Naive thymus-derived CD4-positive, alpha-beta T cell (primary cell): ENCODE results near the gene MXD1. TPM values are rescaled to one million over a fixed set of nuclear protein-coding genes. Genes with fewer than 3 reads are reported as not detected.

ENCODE experiments used
- ATAC-seq: fragments of 150-1000 bp; cut with Tn5 transposase; 2 replicates; pipeline ENCODE4 v1.10.0; 2021; ENCODE audit warnings: mild to moderate bottlenecking, moderate library complexity
- CTCF ChIA-PET: fragments of 350-600 bp; sonication (Branson Sonifier 250); formaldehyde crosslinking; loops from one replicate; lab custom pipeline; 2021; ENCODE audit warnings: antibody characterized with exemption; lab: Charles Lee
- POLR2A ChIA-PET: fragments of 350-600 bp; sonication (Branson Sonifier 250); formaldehyde crosslinking; loops from one replicate; lab custom pipeline; 2021; ENCODE audit warnings: antibody characterized with exemption, inconsistent platforms; lab: Charles Lee
- DNase-seq, 9 donors: peaks; one replicate each; pipeline versions ENCODE4 v3.0.0 to v3.0.0-alpha.2; 2020 to 2022; ENCODE audit warnings: mixed read lengths in 1 of 9
- H3K27ac ChIP-seq: one replicate; pipeline ENCODE4 v1.7.0; 2013; ENCODE audit warnings: mild to moderate bottlenecking, low read depth, low read length, moderate library complexity
- H3K27me3 ChIP-seq, 2 donors: one replicate each; pipeline ENCODE4 v1.7.0; 2013; ENCODE audit warnings: low read length in 2 of 2, mild to moderate bottlenecking in 2 of 2, moderate library complexity in 2 of 2; ENCODE audit not compliant: control insufficient read depth in 2 of 2, insufficient read depth in 2 of 2
- H3K36me3 ChIP-seq, 3 experiments: 1 replicate in 2 of 3; 2 replicates in 1 of 3; pipeline ENCODE4 v1.7.0; 2013; ENCODE audit warnings: low read length in 3 of 3, mild to moderate bottlenecking in 3 of 3, moderate library complexity in 1 of 3; ENCODE audit not compliant: insufficient read depth in 3 of 3, control insufficient read depth in 2 of 3
- H3K4me1 ChIP-seq, 2 donors: one replicate each; pipeline ENCODE4 v1.7.0; 2013; ENCODE audit warnings: low read length in 2 of 2, mild to moderate bottlenecking in 2 of 2, moderate library complexity in 1 of 2; ENCODE audit not compliant: control insufficient read depth in 2 of 2, insufficient read depth in 2 of 2
- H3K4me3 ChIP-seq: 2 replicates; pipeline ENCODE4 v1.7.0; 2013; ENCODE audit warnings: mild to moderate bottlenecking, low read length
- H3K9me3 ChIP-seq, 3 experiments: 1 replicate in 2 of 3; 2 replicates in 1 of 3; pipeline ENCODE4 v1.7.0; 2013; ENCODE audit warnings: low read length in 3 of 3; ENCODE audit not compliant: control insufficient read depth in 2 of 3
- H3K27ac Mint-ChIP-seq, 9 donors: one replicate each; pipeline ENCODE4 v1.8.0; 2020 to 2022; ENCODE audit warnings: mixed read lengths in 9 of 9, mild to moderate bottlenecking in 8 of 9, moderate library complexity in 5 of 9, inconsistent platforms in 2 of 9
- H3K27me3 Mint-ChIP-seq, 5 donors: one replicate each; pipeline ENCODE4 v1.8.0; 2021 to 2022; ENCODE audit warnings: mixed read lengths in 5 of 5, mild to moderate bottlenecking in 1 of 5
- H3K36me3 Mint-ChIP-seq, 5 donors: one replicate each; pipeline ENCODE4 v1.8.0; 2020 to 2022; ENCODE audit warnings: mixed read lengths in 5 of 5, mild to moderate bottlenecking in 3 of 5, inconsistent platforms in 1 of 5
- H3K4me1 Mint-ChIP-seq, 7 donors: one replicate each; pipeline ENCODE4 v1.8.0; 2020 to 2022; ENCODE audit warnings: mixed read lengths in 7 of 7, mild to moderate bottlenecking in 3 of 7, inconsistent platforms in 1 of 7
- H3K4me3 Mint-ChIP-seq, 10 donors: one replicate each; pipeline ENCODE4 v1.8.0; 2020 to 2022; ENCODE audit warnings: mild to moderate bottlenecking in 10 of 10, mixed read lengths in 10 of 10, moderate library complexity in 6 of 10, inconsistent platforms in 2 of 10
- H3K9me3 Mint-ChIP-seq, 11 donors: one replicate each; pipeline ENCODE4 v1.8.0; 2020 to 2022; ENCODE audit warnings: mixed read lengths in 11 of 11, mild to moderate bottlenecking in 4 of 11, inconsistent platforms in 1 of 11, moderate library complexity in 1 of 11
- intact Hi-C, 2 donors: fragments of 100-400 bp; cut with micrococcal nuclease; formaldehyde crosslinking; loops; one replicate each; pipeline ENCODE4 v1.15.1; 2023
- polyA plus RNA-seq, 2 donors: library from polyadenylated mRNA; unstranded; fragments of 300-500 nt; fragmentation: Illumina TruSeq; gene quantifications; one replicate each; pipeline ENCODE4 v1.2.3, GENCODE V29; 2021
- total RNA-seq, 6 experiments: library from RNA in 5 of 6; stranded (reverse) in 5 of 6; gene quantifications; 1 replicate in 5 of 6; 2 replicates in 1 of 6; pipeline ENCODE4 v1.2.3 and lab custom pipeline; 2021 to 2026

MXD1 gene
- total and polyA plus RNA-seq, 7 experiments from 2014 or later: 7.0 to 112 (median 16.1) TPM

- peaks cover 25 to 47% (median 33%) of the 10 kb centered on the region in 7 donors for H3K4me1 Mint-ChIP-seq
- ATAC-seq (peak; percentile 84), DNase-seq (peak in 8 of 9 donors; percentile 24 to 64 (median 56))
- no peaks in the 10 kb centered on the region for H3K9me3 ChIP-seq
- H3K27ac ChIP-seq: no peak overlapping the region
- H3K27me3 Mint-ChIP-seq: peaks cover 0 to 2% (median 0%) of the 10 kb centered on the region in 5 donors
- CTCF ChIA-PET: interaction anchor here (0.6 to 1.4 kb wide), 2 partner anchors 34 to 1265 kb away, joined by 3 to 4 read pairs; no protein-coding TSS in a partner anchor
- peaks cover 0 to 14% (median 0%) of the 10 kb centered on the region in 3 experiments for H3K36me3 ChIP-seq
- intact Hi-C loops: loop anchor here in 1 of 2 donors (1.0 to 2.0 kb wide), 3 partner anchors 32 to 123 kb away; no protein-coding TSS in a partner anchor
- no peaks in the 10 kb centered on the region for H3K9me3 Mint-ChIP-seq
- no peak overlapping the region for H3K4me3 ChIP-seq
- H3K27ac Mint-ChIP-seq: peak overlapping the region; percentile 4 to 94 (median 69)
- H3K27me3 ChIP-seq: no peaks in the 10 kb centered on the region
- H3K4me1 ChIP-seq: peaks cover 16 to 17% of the 10 kb centered on the region in 2 donors
- POLR2A ChIA-PET: interaction anchor here (1.0 to 4.1 kb wide), 2 partner anchors 33 to 196 kb away, joined by 4 to 15 read pairs; partner anchors contain the start of gene MXD1
- peaks cover 0 to 22% (median 5%) of the 10 kb centered on the region in 5 donors for H3K36me3 Mint-ChIP-seq
- peak overlapping the region in 9 of 10 donors; percentile 11 to 70 (median 31) for H3K4me3 Mint-ChIP-seq
Measured at GRCh38 chr2:69946351-69947324, 31.7 kb downstream of the MXD1 start.

GRCh38 chr2:69947325-69947931, 32.5 kb downstream of the MXD1 start:
- peak overlapping the region in 1 of 10 donors; percentile 70 for H3K4me3 Mint-ChIP-seq
- peaks cover 16 to 17% of the 10 kb centered on the region in 2 donors for H3K4me1 ChIP-seq
- ATAC-seq: no peak

GRCh38 chr2:69948032-69948962, 33.4 kb downstream of the MXD1 start:
- Histone ChIP-seq H3K27me3 (no peaks in the 10 kb centered on the region), H3K27ac (no peak overlapping the region), H3K4me3 (no peak overlapping the region), H3K4me1 (peaks cover 16 to 17% of the 10 kb centered on the region in 2 donors), H3K9me3 (no peaks in the 10 kb centered on the region), H3K36me3 (peaks cover 0 to 4% (median 0%) of the 10 kb centered on the region in 3 experiments)
- Mint-ChIP-seq H3K27ac (peak overlapping the region in 1 of 9 donors; percentile 94), H3K36me3 (peaks cover 0 to 10% (median 2%) of the 10 kb centered on the region in 5 donors), H3K4me1 (peaks cover 23 to 53% (median 33%) of the 10 kb centered on the region in 7 donors), H3K4me3 (no peak overlapping the region), H3K9me3 (no peaks in the 10 kb centered on the region), H3K27me3 (peaks cover 0 to 2% (median 0%) of the 10 kb centered on the region in 5 donors)
- POLR2A ChIA-PET: interaction anchor here (4.1 kb wide), 1 partner anchor 35 kb away, joined by 15 read pairs; the partner anchor contains the start of gene MXD1
- DNase-seq (no peak), ATAC-seq (no peak)
- intact Hi-C loops: no loop called here
- CTCF ChIA-PET: no interaction called here

More at GRCh38 chr2:69947325-69947931, 32.5 kb downstream of the MXD1 start:
- peaks cover 0 to 2% (median 0%) of the 10 kb centered on the region in 5 donors for H3K27me3 Mint-ChIP-seq
- no peak overlapping the region for H3K27ac ChIP-seq
- no peaks in the 10 kb centered on the region for H3K9me3 ChIP-seq
- intact Hi-C loops: loop anchor here in 1 of 2 donors (2.0 kb wide), 1 partner anchor 95 kb away; no protein-coding TSS in a partner anchor
- POLR2A ChIA-PET: interaction anchor here (4.1 kb wide), 1 partner anchor 34 kb away, joined by 15 read pairs; the partner anchor contains the start of gene MXD1
- no peak for DNase-seq
- peaks cover 25 to 50% (median 33%) of the 10 kb centered on the region in 7 donors for H3K4me1 Mint-ChIP-seq
- H3K4me3 ChIP-seq: no peak overlapping the region
- no peaks in the 10 kb centered on the region for H3K9me3 Mint-ChIP-seq
- peaks cover 0 to 16% (median 5%) of the 10 kb centered on the region in 5 donors for H3K36me3 Mint-ChIP-seq
- peak overlapping the region in 3 of 9 donors; percentile 74 to 94 (median 74) for H3K27ac Mint-ChIP-seq
- CTCF ChIA-PET: interaction anchor here (1.4 kb wide), 1 partner anchor 35 kb away, joined by 4 read pairs; no protein-coding TSS in a partner anchor
- no peaks in the 10 kb centered on the region for H3K27me3 ChIP-seq
- peaks cover 0 to 8% (median 0%) of the 10 kb centered on the region in 3 experiments for H3K36me3 ChIP-seq

GRCh38 chr2:69948963-69949645, 34.2 kb downstream of the MXD1 start:
- Mint-ChIP-seq H3K4me1 (peaks cover 22 to 47% (median 33%) of the 10 kb centered on the region in 7 donors), H3K27ac (peak overlapping the region in 2 of 9 donors; percentile 10 to 18), H3K27me3 (peaks cover 0 to 2% (median 0%) of the 10 kb centered on the region in 5 donors), H3K9me3 (no peaks in the 10 kb centered on the region), H3K4me3 (no peak overlapping the region), H3K36me3 (peaks cover 0 to 4% (median 0%) of the 10 kb centered on the region in 5 donors)
- ChIA-PET POLR2A (no interaction called here), CTCF (no interaction called here)
- no peak overlapping the region for H3K4me3 ChIP-seq
- intact Hi-C loops: no loop called here
- no peaks in the 10 kb centered on the region for H3K27me3 ChIP-seq
- H3K27ac ChIP-seq: no peak overlapping the region
- ATAC-seq (no peak), DNase-seq (no peak)
- no peaks in the 10 kb centered on the region for H3K9me3 ChIP-seq
- no peaks in the 10 kb centered on the region for H3K36me3 ChIP-seq
- peaks cover 16 to 17% of the 10 kb centered on the region in 2 donors for H3K4me1 ChIP-seq

GRCh38 chr2:69950241-69950640, 35.3 kb downstream of the MXD1 start:
- H3K27ac Mint-ChIP-seq: peak overlapping the region in 1 of 9 donors; percentile 18
- Histone ChIP-seq H3K4me3 (no peak overlapping the region), H3K27me3 (no peaks in the 10 kb centered on the region), H3K4me1 (peaks cover 16 to 17% of the 10 kb centered on the region in 2 donors), H3K36me3 (no peaks in the 10 kb centered on the region), H3K27ac (no peak overlapping the region), H3K9me3 (no peaks in the 10 kb centered on the region)
- H3K4me3 Mint-ChIP-seq: no peak overlapping the region
- intact Hi-C loops: no loop called here
- H3K9me3 Mint-ChIP-seq: no peaks in the 10 kb centered on the region
- no peak for DNase-seq
- peaks cover 0 to 5% (median 0%) of the 10 kb centered on the region in 5 donors for H3K27me3 Mint-ChIP-seq
- ChIA-PET CTCF (no interaction called here), POLR2A (no interaction called here)
- H3K36me3 Mint-ChIP-seq: peaks cover 0 to 2% (median 0%) of the 10 kb centered on the region in 5 donors
- ATAC-seq: no peak
- peaks cover 21 to 37% (median 25%) of the 10 kb centered on the region in 7 donors for H3K4me1 Mint-ChIP-seq
